GM12878 (cell line): ENCODE results near the gene COL11A2. TPM values are rescaled to one million over a fixed set of nuclear protein-coding genes. Genes with fewer than 3 reads are reported as not detected.

Source experiments
- ATF3 ChIP-seq: IDR thresholded peaks from 2 replicates; pipeline ENCODE4 v1.6.1; 2011; ENCODE audit warnings: low read depth, mild to moderate bottlenecking, low read length, moderate library complexity, borderline replicate concordance; ENCODE audit errors: extremely low read depth
- BMI1 ChIP-seq: fragments of 450-650 bp; IDR thresholded peaks from 2 replicates; pipeline ENCODE4 v1.6.1; 2016; ENCODE audit warnings: mild to moderate bottlenecking, moderate library complexity, borderline replicate concordance
- CEBPZ ChIP-seq: fragments of 150-350 bp; IDR thresholded peaks from 2 replicates; pipeline ENCODE4 v1.6.1; 2016; ENCODE audit warnings: low read depth, low read length
- CREB1 ChIP-seq: IDR thresholded peaks from 2 replicates; pipeline ENCODE4 v1.6.1; 2012; ENCODE audit warnings: low read depth, mild to moderate bottlenecking, inconsistent platforms
- HDAC6 ChIP-seq: fragments of 200-600 bp; sonication (generic); IDR thresholded peaks from one replicate; pipeline ENCODE4 v1.8.0; 2017; ENCODE audit warnings: antibody characterized with exemption; ENCODE audit not compliant: unreplicated experiment
- HSF1 ChIP-seq: fragments of 150-350 bp; IDR thresholded peaks from 2 replicates; pipeline ENCODE4 v1.6.1; 2014; ENCODE audit warnings: mild to moderate bottlenecking, low read depth, low read length
- IKZF1 ChIP-seq: fragments of 450-650 bp; conservative IDR thresholded peaks from 2 replicates; pipeline ENCODE4 v1.6.1; 2017; ENCODE audit warnings: antibody characterized with exemption, mild to moderate bottlenecking
- IRF5 ChIP-seq: fragments of 450-650 bp; IDR thresholded peaks from 2 replicates; pipeline ENCODE4 v1.6.1; 2017; ENCODE audit warnings: borderline replicate concordance
- JUND ChIP-seq: IDR thresholded peaks from 2 replicates; pipeline ENCODE4 v1.6.1; 2012; ENCODE audit warnings: low read depth, mild to moderate bottlenecking, low read length, improper control_type of control experiment, moderate library complexity
- KAT2A ChIP-seq: conservative IDR thresholded peaks from 2 replicates; pipeline ENCODE4 v1.6.1; 2011; ENCODE audit warnings: low read depth, low read length; ENCODE audit not compliant: control insufficient read depth
- MTA2 ChIP-seq: fragments of 450-650 bp; IDR thresholded peaks from 2 replicates; pipeline ENCODE4 v1.6.1; 2016; ENCODE audit warnings: low read depth, mild to moderate bottlenecking, moderate library complexity
- MYB ChIP-seq: fragments of 150-350 bp; IDR thresholded peaks from 2 replicates; pipeline ENCODE4 v1.6.1; 2014; ENCODE audit warnings: mild to moderate bottlenecking, low read depth, low read length, borderline replicate concordance
- PAX8 ChIP-seq: fragments of 450-650 bp; IDR thresholded peaks from 2 replicates; pipeline ENCODE4 v1.6.1; 2017; ENCODE audit warnings: mild to moderate bottlenecking, moderate library complexity
- POU2F2 ChIP-seq: IDR thresholded peaks from 3 replicates; pipeline ENCODE4 v1.6.1; 2011; ENCODE audit warnings: low read depth, mild to moderate bottlenecking, low read length, borderline replicate concordance
- SMAD1 ChIP-seq: fragments of 450-650 bp; IDR thresholded peaks from 2 replicates; pipeline ENCODE4 v1.6.1; 2018; ENCODE audit warnings: mild to moderate bottlenecking, low read depth; ENCODE audit not compliant: partially characterized antibody
- STAT1 ChIP-seq: fragments of 450-650 bp; conservative IDR thresholded peaks from 2 replicates; pipeline ENCODE4 v1.6.1; 2014; ENCODE audit warnings: antibody characterized with exemption, mild to moderate bottlenecking
- ZBTB40 ChIP-seq: fragments of 450-650 bp; IDR thresholded peaks from 2 replicates; pipeline ENCODE4 v1.6.1; 2016; ENCODE audit warnings: mild to moderate bottlenecking, moderate library complexity, borderline replicate concordance
- ZNF24 ChIP-seq: fragments of 450-650 bp; IDR thresholded peaks from 2 replicates; pipeline ENCODE4 v1.6.1; 2017; ENCODE audit warnings: antibody characterized with exemption, mild to moderate bottlenecking
- polyA plus RNA-seq, 11 experiments: library from polyadenylated mRNA; depleted of rRNA in 4 of 11; unstranded in 6 of 11; stranded (reverse) in 5 of 11; fragments of >200 nt; fragmentation: Nextera tagmentation in 4 of 11; fragmentation: Illumina TruSeq in 1 of 11; extraction: Ambion mirVana in 4 of 11; extraction: Trizol in 1 of 11; gene quantifications; 1 replicate in 1 of 11; 2 replicates in 10 of 11; pipeline versions ENCODE4 v1.2.1 to v1.2.3, GENCODE V29; 2011 to 2016; ENCODE audit warnings: inconsistent platforms in 2 of 11, missing spikeins in 2 of 11, low read depth in 1 of 11
- total RNA-seq, 4 experiments: library from RNA; depleted of rRNA in 3 of 4; stranded (reverse); fragments of >200 nt in 3 of 4; fragmentation: Illumina TruSeq in 1 of 4; extraction: Trizol in 1 of 4; gene quantifications; 2 replicates each; pipeline versions ENCODE4 v1.2.1 to v1.2.3, GENCODE V29; 2013 to 2021

The COL11A2 gene
- total and polyA plus RNA-seq, 10 of the 15 experiments (the other 5 are each of a cell fraction or from before 2014, with no cell fraction given): 0.03 to 0.83 (median 0.22) TPM; not detected in 1

- TF ChIP-seq POU2F2 (0 out of 3 replicates have a peak, but pooled peaks have one; percentile 53), MYB (no peak), IRF5 (no peak), STAT1 (no peak), KAT2A (no peak), CEBPZ (no peak), ATF3 (no peak), MTA2 (no peak; the same call in none of the 2 replicates), SMAD1 (peak; percentile 31), PAX8 (no peak), ZBTB40 (peak; percentile 56; the same call in 1 of the 2 replicates), ZNF24 (no peak), CREB1 (no peak), IKZF1 (peak; percentile 94), BMI1 (no peak), HSF1 (no peak), HDAC6 (no peak), JUND (0 out of 2 replicates have a peak, but pooled peaks have one; percentile 4)
These were observed 16.1 kb upstream of the COL11A2 start, which contains the start of gene RING1 (continued) for GRCh38 chr6:33208091-33208967.
